H9 (cell line): Measurements from ENCODE around the gene DCLK2. TPM values are rescaled to one million over a fixed set of nuclear protein-coding genes. Genes with fewer than 3 reads are reported as not detected.

Source experiments
- DNase-seq: peaks from one replicate; pipeline ENCODE4 v3.0.0-alpha.2; 2017
- H2AFZ ChIP-seq: one replicate; pipeline ENCODE4 v1.6.1; 2013; ENCODE audit warnings: mild to moderate bottlenecking, low read length, control low read depth, moderate library complexity
- H2AK5ac ChIP-seq: 2 replicates; pipeline ENCODE4 v1.6.1; 2013; ENCODE audit warnings: low read length, control low read depth, mixed read lengths; ENCODE audit not compliant: insufficient read length
- H2BK120ac ChIP-seq: one replicate; pipeline ENCODE4 v1.6.1; 2013; ENCODE audit warnings: low read depth, mild to moderate bottlenecking, low read length, control low read depth, inconsistent platforms; ENCODE audit not compliant: poor library complexity, severe bottlenecking
- H2BK12ac ChIP-seq: 2 replicates; pipeline ENCODE4 v1.6.1; 2013; ENCODE audit warnings: low read length, control low read depth, mixed read lengths, low read depth; ENCODE audit not compliant: insufficient read length
- H2BK15ac ChIP-seq: 2 replicates; pipeline ENCODE4 v1.6.1; 2013; ENCODE audit warnings: low read depth, low read length, control low read depth
- H2BK20ac ChIP-seq: one replicate; pipeline ENCODE4 v1.6.1; 2013; ENCODE audit warnings: low read depth, mild to moderate bottlenecking, low read length, control low read depth, inconsistent platforms; ENCODE audit not compliant: poor library complexity, severe bottlenecking
- H2BK5ac ChIP-seq: 2 replicates; pipeline ENCODE4 v1.6.1; 2013; ENCODE audit warnings: low read length, control low read depth, mixed read lengths; ENCODE audit not compliant: insufficient read length
- H3K14ac ChIP-seq: 2 replicates; pipeline ENCODE4 v1.6.1; 2013; ENCODE audit warnings: low read length, control low read depth; ENCODE audit not compliant: insufficient read depth
- H3K18ac ChIP-seq: 2 replicates; pipeline ENCODE4 v1.6.1; 2013; ENCODE audit warnings: low read depth, mild to moderate bottlenecking, mixed read lengths, low read length, control low read depth; ENCODE audit not compliant: insufficient read length
- H3K23ac ChIP-seq: 2 replicates; pipeline ENCODE4 v1.6.1; 2013; ENCODE audit warnings: low read length, control low read depth, mixed read lengths, low read depth; ENCODE audit not compliant: insufficient read length
- H3K23me2 ChIP-seq: 2 replicates; pipeline ENCODE4 v1.6.1; 2013; ENCODE audit warnings: low read depth, mild to moderate bottlenecking, mixed read lengths, low read length, control low read depth; ENCODE audit not compliant: insufficient read length, poor library complexity, severe bottlenecking
- H3K27ac ChIP-seq: 2 replicates; pipeline ENCODE4 v1.5.1; 2013; ENCODE audit warnings: low read length, control low read depth, mixed read lengths, low read depth; ENCODE audit not compliant: insufficient read length
- H3K27me3 ChIP-seq: 2 replicates; pipeline ENCODE4 v1.6.1; 2013; ENCODE audit warnings: low read length, control low read depth, inconsistent platforms; ENCODE audit not compliant: insufficient read depth
- H3K4ac ChIP-seq: 2 replicates; pipeline ENCODE4 v1.6.1; 2013; ENCODE audit warnings: low read depth, mild to moderate bottlenecking, control low read depth, inconsistent platforms, low read length, moderate library complexity
- H3K4me1 ChIP-seq: 2 replicates; pipeline ENCODE4 v1.6.1; 2013; ENCODE audit warnings: low read length, control low read depth, inconsistent platforms; ENCODE audit not compliant: insufficient read depth
- H3K4me2 ChIP-seq: 2 replicates; pipeline ENCODE4 v1.6.1; 2013; ENCODE audit warnings: low read length, control low read depth, mixed read lengths; ENCODE audit not compliant: insufficient read length, insufficient read depth
- H3K56ac ChIP-seq: 2 replicates; pipeline ENCODE4 v1.6.1; 2013; ENCODE audit warnings: low read depth, mild to moderate bottlenecking, mixed read lengths, low read length, control low read depth; ENCODE audit not compliant: insufficient read length
- H3K79me1 ChIP-seq: 2 replicates; pipeline ENCODE4 v1.6.1; 2013; ENCODE audit warnings: low read depth, mild to moderate bottlenecking, moderate library complexity, low read length, control low read depth, inconsistent platforms; ENCODE audit not compliant: insufficient read depth, poor library complexity, severe bottlenecking
- H3K79me2 ChIP-seq: 2 replicates; pipeline ENCODE4 v1.6.1; 2013; ENCODE audit warnings: low read length, control low read depth, inconsistent platforms; ENCODE audit not compliant: insufficient read depth
- H3K9ac ChIP-seq: 2 replicates; pipeline ENCODE4 v1.6.1; 2013; ENCODE audit warnings: low read length, control low read depth, mixed read lengths; ENCODE audit not compliant: insufficient read length; ENCODE audit errors: extremely low read depth
- H3K9me3 ChIP-seq: one replicate; pipeline ENCODE4 v1.6.1; 2013; ENCODE audit warnings: low read depth, low read length, inconsistent platforms; ENCODE audit not compliant: control insufficient read depth
- H3T11ph ChIP-seq: one replicate; pipeline ENCODE4 v1.6.1; 2013; ENCODE audit warnings: mild to moderate bottlenecking, low read length, control low read depth, inconsistent platforms
- H4K20me1 ChIP-seq: one replicate; pipeline ENCODE4 v1.6.1; 2013; ENCODE audit not compliant: control insufficient read depth, insufficient read length, insufficient read depth
- H4K5ac ChIP-seq: 2 replicates; pipeline ENCODE4 v1.6.1; 2013; ENCODE audit warnings: low read depth, mild to moderate bottlenecking, mixed read lengths, low read length, control low read depth; ENCODE audit not compliant: insufficient read length
- H4K8ac ChIP-seq: replicated peaks from 2 replicates; pipeline ENCODE4 v1.6.1; 2013; ENCODE audit warnings: low read length, control low read depth, mixed read lengths, low read depth; ENCODE audit not compliant: insufficient read length
- H4K91ac ChIP-seq: 2 replicates; pipeline ENCODE4 v1.6.1; 2013; ENCODE audit warnings: low read depth, mild to moderate bottlenecking, moderate library complexity, mixed read lengths, low read length, control low read depth; ENCODE audit not compliant: insufficient read length
- H3K27ac Mint-ChIP-seq, 3 experiments: 2 replicates in 2 of 3; 3 replicates in 1 of 3; pipeline ENCODE4 v1.8.0; 2020 to 2021; ENCODE audit warnings: mixed read lengths in 3 of 3, mild to moderate bottlenecking in 1 of 3, moderate library complexity in 1 of 3
- H3K27me3 Mint-ChIP-seq: 2 replicates; pipeline ENCODE4 v1.8.0; 2021; ENCODE audit warnings: low read depth, mild to moderate bottlenecking, moderate library complexity, mixed read lengths
- H3K36me3 Mint-ChIP-seq, 3 experiments: 2 replicates in 2 of 3; 3 replicates in 1 of 3; pipeline ENCODE4 v1.8.0; 2020 to 2021; ENCODE audit warnings: low read depth in 3 of 3, mixed read lengths in 3 of 3; ENCODE audit not compliant: insufficient read depth in 1 of 3
- H3K4me1 Mint-ChIP-seq, 2 experiments: 2 replicates each; pipeline ENCODE4 v1.8.0; 2020; ENCODE audit warnings: mixed read lengths in 2 of 2
- H3K4me3 Mint-ChIP-seq, 2 experiments: 2 replicates in 1 of 2; 3 replicates in 1 of 2; pipeline ENCODE4 v1.8.0; 2020 to 2021; ENCODE audit warnings: mild to moderate bottlenecking in 2 of 2, mixed read lengths in 2 of 2, moderate library complexity in 1 of 2
- H3K9me3 Mint-ChIP-seq, 2 experiments: 2 replicates in 1 of 2; 3 replicates in 1 of 2; pipeline ENCODE4 v1.8.0; 2020; ENCODE audit warnings: mild to moderate bottlenecking in 2 of 2, mixed read lengths in 2 of 2, moderate library complexity in 1 of 2
- CTCF ChIP-seq: fragments of 200-600 bp; sonication (generic); conservative IDR thresholded peaks from 3 replicates; pipeline ENCODE4 v1.8.0; 2021; ENCODE audit warnings: antibody characterized with exemption, mild to moderate bottlenecking
- WGBS: extraction: QIAGEN DNeasy Blood & Tissue Kit; methylation state at CpG from one replicate; pipeline ENCODE4 v1.1.7; 2013; ENCODE audit warnings: missing lambda C conversion rate, low lambda C conversion rate, mixed read lengths; ENCODE audit not compliant: insufficient read length; ENCODE audit errors: extremely low coverage; 5-methylcytosine and 5-hydroxymethylcytosine counted together
- total RNA-seq: library from RNA; stranded (reverse); gene quantifications from 2 replicates; pipeline ENCODE4 v1.2.1, GENCODE V29; 2021

DCLK2 gene
- total RNA-seq, 1 experiment from 2014 or later = 0.33 TPM

DNA sequence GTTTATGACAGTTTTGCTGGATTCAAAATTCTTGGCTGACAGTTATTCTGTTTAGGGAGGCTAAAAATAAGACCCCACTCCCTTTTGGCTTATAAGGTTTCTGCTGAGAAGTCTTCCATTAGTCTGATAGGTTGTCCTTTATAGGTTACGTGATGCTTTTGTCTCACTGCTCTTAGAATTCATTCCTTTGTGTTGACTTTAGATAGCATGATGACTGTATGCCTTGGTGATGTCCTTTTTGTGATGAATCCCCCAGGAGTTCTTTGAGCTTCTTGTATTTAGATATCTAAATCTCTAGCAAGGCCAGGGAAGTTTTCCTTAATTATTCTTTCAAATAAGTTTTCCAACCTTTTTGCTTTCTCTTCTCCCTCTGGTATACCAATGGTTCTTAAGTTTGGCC lies 36.4 kb downstream of the DCLK2 start:
- peaks cover 0 to 4% (median 0%) of the 10 kb centered on the region in 3 experiments; a peak in 2 of 7 replicates for H3K36me3 Mint-ChIP-seq
- no peak overlapping the region for H3T11ph ChIP-seq

More for the DNA sequence above, 36.4 kb downstream of the DCLK2 start:
- no peaks in the 10 kb centered on the region for H3K79me1 ChIP-seq
- H2BK5ac ChIP-seq = no peak overlapping the region
- no peak overlapping the region for H4K5ac ChIP-seq
- no peaks in the 10 kb centered on the region for H3K4me1 ChIP-seq
- H4K8ac ChIP-seq = no peak overlapping the region
- Mint-ChIP-seq H3K27me3 (no peaks in the 10 kb centered on the region), H3K27ac (no peak overlapping the region), H3K4me1 (peaks cover 3 to 9% of the 10 kb centered on the region in 2 experiments; a peak in 3 of 4 replicates), H3K9me3 (peaks cover 2 to 8% of the 10 kb centered on the region in 2 experiments; a peak in 3 of 5 replicates), H3K4me3 (no peak overlapping the region)
- H3K9ac ChIP-seq = no peak overlapping the region
- no peak for TF ChIP-seq CTCF
- H3K18ac ChIP-seq = no peak overlapping the region
- no peaks in the 10 kb centered on the region for H3K27me3 ChIP-seq
- H3K56ac ChIP-seq = no peak overlapping the region
- no peak overlapping the region for H2AK5ac ChIP-seq
- H2BK12ac ChIP-seq = no peak overlapping the region
- no peak overlapping the region for H3K23ac ChIP-seq
- H2BK15ac ChIP-seq = no peak overlapping the region
- no peak for DNase-seq
- no peak overlapping the region for H3K14ac ChIP-seq
- H3K9me3 ChIP-seq = no peaks in the 10 kb centered on the region
- no peak overlapping the region for H4K91ac ChIP-seq
- H2BK20ac ChIP-seq = no peak overlapping the region
- no CpG with 5 or more reads among the region's 1 CpG for WGBS
- H3K4me2 ChIP-seq = no peak overlapping the region
- H3K4ac ChIP-seq = no peak overlapping the region
- H3K79me2 ChIP-seq = no peaks in the 10 kb centered on the region
- H2AFZ ChIP-seq = no peak overlapping the region
- no peak overlapping the region for H2BK120ac ChIP-seq
- H3K27ac ChIP-seq = no peak overlapping the region
- H3K23me2 ChIP-seq = no peaks in the 10 kb centered on the region
- no peaks in the 10 kb centered on the region for H4K20me1 ChIP-seq
